ENCODE results near the gene DNAJB8. TPM values are rescaled to one million over a fixed set of nuclear protein-coding genes. Genes with fewer than 3 reads are reported as not detected.

The DNAJB8 gene
- total and polyA plus RNA-seq, 9 of the 15 experiments (the other 6 are each of a cell fraction or from before 2014, with no cell fraction given): not detected

- TF ChIP-seq, protein P1, sequence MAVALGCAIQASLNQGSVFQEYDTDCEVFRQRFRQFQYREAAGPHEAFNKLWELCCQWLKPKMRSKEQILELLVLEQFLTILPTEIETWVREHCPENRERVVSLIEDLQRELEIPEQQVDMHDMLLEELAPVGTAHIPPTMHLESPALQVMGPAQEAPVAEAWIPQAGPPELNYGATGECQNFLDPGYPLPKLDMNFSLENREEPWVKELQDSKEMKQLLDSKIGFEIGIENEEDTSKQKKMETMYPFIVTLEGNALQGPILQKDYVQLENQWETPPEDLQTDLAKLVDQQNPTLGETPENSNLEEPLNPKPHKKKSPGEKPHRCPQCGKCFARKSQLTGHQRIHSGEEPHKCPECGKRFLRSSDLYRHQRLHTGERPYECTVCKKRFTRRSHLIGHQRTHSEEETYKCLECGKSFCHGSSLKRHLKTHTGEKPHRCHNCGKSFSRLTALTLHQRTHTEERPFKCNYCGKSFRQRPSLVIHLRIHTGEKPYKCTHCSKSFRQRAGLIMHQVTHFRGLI (CRISPR knock-in tag; IDR thresholded peaks at IDR 0.05): no peak
- TF ChIP-seq ZFX (CRISPR knock-in tag; IDR thresholded peaks at IDR 0.05) (peak; percentile 58), THRAP3 (IDR thresholded peaks at IDR 0.05; ENCODE audit: borderline replicate concordance) (no peak), BHLHE40 (IDR thresholded peaks at IDR 0.05; ENCODE audit: low read length) (no peak)
Measured at GRCh38 chr3:128413003-128413370, 53.7 kb downstream of the DNAJB8 start (continued).

Other genes with a start within 250 kb of the DNAJB8 start
- gene GATA2, start 26.3 kb upstream of the DNAJB8 start, total RNA-seq (2014; rRNA removed): 86.9 and 125 TPM in 2 replicates
- gene GATA2, start 26.3 kb upstream of the DNAJB8 start, total RNA-seq (2014; rRNA removed; fragmentation: Illumina TruSeq; extraction: Trizol): 32.6 and 32.8 TPM in 2 replicates
- 50.8 and 55.3 TPM in 2 replicates for gene GATA2, start 26.3 kb upstream of the DNAJB8 start, total RNA-seq (2015; rRNA removed; fragmentation: Illumina TruSeq; extraction: Trizol)
- gene GATA2, start 26.3 kb upstream of the DNAJB8 start, total RNA-seq (2021): 215 and 218 TPM in 2 replicates
- 28.9 and 29.6 TPM in 2 replicates for gene GATA2, start 26.3 kb upstream of the DNAJB8 start, polyA plus RNA-seq (2011; rRNA removed)
- 74.6 and 129 TPM in 2 replicates for gene GATA2, start 26.3 kb upstream of the DNAJB8 start, polyA plus RNA-seq (2014; fragmentation: Illumina TruSeq; extraction: Trizol)
- 10 to 100 TPM in 1 of 2 experiments, 1 to 10 TPM in 1; 8.5 to 11.6 TPM for gene GATA2, start 26.3 kb upstream of the DNAJB8 start, polyA plus RNA-seq (2014; fragmentation: Nextera tagmentation; extraction: Ambion mirVana)
- gene GATA2, start 26.3 kb upstream of the DNAJB8 start, polyA plus RNA-seq (2014; rRNA removed): 113 and 118 TPM in 2 replicates
- gene RPN1, start 183.9 kb upstream of the DNAJB8 start, total RNA-seq (2014; rRNA removed): 178 and 259 TPM in 2 replicates
- 145 and 148 TPM in 2 replicates for gene RPN1, start 183.9 kb upstream of the DNAJB8 start, total RNA-seq (2014; rRNA removed; fragmentation: Illumina TruSeq; extraction: Trizol)
- 177 and 181 TPM in 2 replicates for gene RPN1, start 183.9 kb upstream of the DNAJB8 start, total RNA-seq (2015; rRNA removed; fragmentation: Illumina TruSeq; extraction: Trizol)
- 145 and 157 TPM in 2 replicates for gene RPN1, start 183.9 kb upstream of the DNAJB8 start, total RNA-seq (2021)
- gene RPN1, start 183.9 kb upstream of the DNAJB8 start, polyA plus RNA-seq (2011; rRNA removed): 276 and 300 TPM in 2 replicates
- 149 and 168 TPM in 2 replicates for gene RPN1, start 183.9 kb upstream of the DNAJB8 start, polyA plus RNA-seq (2014; fragmentation: Illumina TruSeq; extraction: Trizol)
- 10 to 100 TPM; 39.5 to 58.4 TPM for gene RPN1, start 183.9 kb upstream of the DNAJB8 start, polyA plus RNA-seq (2014; fragmentation: Nextera tagmentation; extraction: Ambion mirVana)
- 130 and 155 TPM in 2 replicates for gene RPN1, start 183.9 kb upstream of the DNAJB8 start, polyA plus RNA-seq (2014; rRNA removed)

Measured in K562 (cell line).